ENCODE measurements around the gene CDCA8.

CDCA8 gene

GRCh38 chr1:37718901-37719571, 26.7 kb downstream of the CDCA8 start:
- Histone ChIP-seq H3K27me3 (no peaks in the 10 kb centered on the region), H3K4me3 (ENCODE audit: low read depth in 1 of 2, low read length in 1 of 2) (no peak overlapping the region), H3K27ac (no peak overlapping the region), H3K4me1 (ENCODE audit: control insufficient read depth in 1 of 2, insufficient read depth in 1 of 2, low read depth in 1 of 2, low read length in 1 of 2) (no peaks in the 10 kb centered on the region), H3K9me3 (no peaks in the 10 kb centered on the region), H3K36me3 (no peaks in the 10 kb centered on the region)
- no peak for TF ChIP-seq CTCF (IDR thresholded peaks at IDR 0.05)

- no peak for TF ChIP-seq CTCF (IDR thresholded peaks at IDR 0.05)
These were observed 27.4 kb downstream of the CDCA8 start for GRCh38 chr1:37719572-37720195.

DNA sequence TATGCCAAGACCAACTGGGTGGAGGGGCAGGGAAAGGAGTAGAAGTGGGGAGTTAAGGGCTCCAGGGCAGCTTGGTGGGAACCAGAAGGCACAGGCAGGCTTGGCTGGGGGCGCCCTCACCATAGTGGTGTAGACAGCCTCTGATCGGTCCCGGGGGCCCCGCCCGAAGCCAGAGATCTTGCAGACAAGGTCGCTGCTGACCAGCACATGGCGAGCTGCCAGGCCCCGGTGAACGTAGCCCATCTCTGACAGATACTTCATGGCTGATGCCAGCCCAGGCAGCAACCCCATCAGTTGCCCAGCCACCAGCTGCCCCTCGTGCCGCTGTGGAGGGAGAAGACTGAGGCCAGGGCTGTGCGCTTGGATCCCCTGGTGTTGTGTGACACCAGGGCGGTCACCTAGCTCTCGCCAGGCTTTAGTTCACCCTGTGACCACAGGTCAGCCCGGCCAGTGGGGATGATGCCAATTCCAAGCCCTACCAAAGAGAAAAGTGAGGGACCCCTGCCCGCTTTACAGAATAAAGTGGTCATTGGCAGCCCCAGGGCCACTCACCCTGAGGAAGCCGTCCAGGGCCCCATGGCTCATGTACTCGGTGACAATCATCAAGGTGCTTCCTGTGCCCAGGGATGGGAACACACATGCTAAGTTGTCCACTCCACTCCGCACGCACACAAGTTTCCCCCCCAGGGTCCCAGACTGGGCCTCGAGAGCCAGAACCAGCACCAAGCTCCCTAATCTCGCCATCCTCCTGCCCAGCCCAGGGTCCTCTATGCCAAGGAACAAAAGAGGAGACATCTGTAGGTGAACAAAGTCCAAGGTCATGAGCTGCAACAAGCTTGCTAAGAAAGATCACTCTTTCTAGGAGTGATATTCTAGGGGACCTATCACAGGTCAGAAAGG, 28.2 kb downstream of the CDCA8 start:
- H3K27me3 ChIP-seq: peaks cover under 1% of the 10 kb centered on the region
- H3K27ac ChIP-seq: no peak overlapping the region

More at GRCh38 chr1:37719572-37720195, 27.4 kb downstream of the CDCA8 start:
- Histone ChIP-seq H3K27ac (no peak overlapping the region), H3K9me3 (no peaks in the 10 kb centered on the region), H3K4me3 (ENCODE audit: low read depth in 1 of 2, low read length in 1 of 2) (no peak overlapping the region), H3K36me3 (no peaks in the 10 kb centered on the region), H3K27me3 (no peaks in the 10 kb centered on the region), H3K4me1 (ENCODE audit: control insufficient read depth in 1 of 2, insufficient read depth in 1 of 2, low read depth in 1 of 2, low read length in 1 of 2) (no peaks in the 10 kb centered on the region)

DNA sequence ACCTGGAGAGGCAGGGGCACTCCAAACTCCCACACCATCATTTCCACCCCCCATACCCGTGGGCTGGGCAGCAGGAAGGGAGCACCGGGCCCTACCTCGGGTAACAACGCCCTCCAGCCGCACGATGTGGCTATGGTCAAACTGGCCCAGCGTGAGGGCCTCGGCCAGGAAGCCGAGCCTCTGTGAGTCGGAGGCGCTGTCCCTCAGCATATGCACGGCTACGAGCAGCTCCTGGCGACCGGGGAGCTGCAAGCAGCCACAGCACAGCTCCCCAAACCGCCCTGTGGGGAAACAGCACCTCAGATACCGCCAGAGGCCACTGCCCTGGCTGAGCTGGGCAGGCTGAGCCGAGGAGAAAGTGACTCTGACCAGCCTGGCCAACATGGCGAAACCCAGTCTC, 29.2 kb downstream of the CDCA8 start:
- Histone ChIP-seq H3K36me3 (no peaks in the 10 kb centered on the region), H3K9me3 (no peaks in the 10 kb centered on the region), H3K27ac (no peak overlapping the region), H3K4me1 (ENCODE audit: control insufficient read depth in 1 of 2, insufficient read depth in 1 of 2, low read depth in 1 of 2, low read length in 1 of 2) (no peaks in the 10 kb centered on the region), H3K27me3 (peaks cover 11% of the 10 kb centered on the region), H3K4me3 (ENCODE audit: low read depth in 1 of 2, low read length in 1 of 2) (no peak overlapping the region)
- no peak for TF ChIP-seq CTCF (IDR thresholded peaks at IDR 0.05)

More for the DNA sequence above, 28.2 kb downstream of the CDCA8 start:
- H3K4me1 ChIP-seq (ENCODE audit: control insufficient read depth in 1 of 2, insufficient read depth in 1 of 2, low read depth in 1 of 2, low read length in 1 of 2): no peaks in the 10 kb centered on the region
- no peak overlapping the region for H3K4me3 ChIP-seq (ENCODE audit: low read depth in 1 of 2, low read length in 1 of 2)
- H3K9me3 ChIP-seq: no peaks in the 10 kb centered on the region
- no peaks in the 10 kb centered on the region for H3K36me3 ChIP-seq
- no peak for TF ChIP-seq CTCF (IDR thresholded peaks at IDR 0.05)

DNA sequence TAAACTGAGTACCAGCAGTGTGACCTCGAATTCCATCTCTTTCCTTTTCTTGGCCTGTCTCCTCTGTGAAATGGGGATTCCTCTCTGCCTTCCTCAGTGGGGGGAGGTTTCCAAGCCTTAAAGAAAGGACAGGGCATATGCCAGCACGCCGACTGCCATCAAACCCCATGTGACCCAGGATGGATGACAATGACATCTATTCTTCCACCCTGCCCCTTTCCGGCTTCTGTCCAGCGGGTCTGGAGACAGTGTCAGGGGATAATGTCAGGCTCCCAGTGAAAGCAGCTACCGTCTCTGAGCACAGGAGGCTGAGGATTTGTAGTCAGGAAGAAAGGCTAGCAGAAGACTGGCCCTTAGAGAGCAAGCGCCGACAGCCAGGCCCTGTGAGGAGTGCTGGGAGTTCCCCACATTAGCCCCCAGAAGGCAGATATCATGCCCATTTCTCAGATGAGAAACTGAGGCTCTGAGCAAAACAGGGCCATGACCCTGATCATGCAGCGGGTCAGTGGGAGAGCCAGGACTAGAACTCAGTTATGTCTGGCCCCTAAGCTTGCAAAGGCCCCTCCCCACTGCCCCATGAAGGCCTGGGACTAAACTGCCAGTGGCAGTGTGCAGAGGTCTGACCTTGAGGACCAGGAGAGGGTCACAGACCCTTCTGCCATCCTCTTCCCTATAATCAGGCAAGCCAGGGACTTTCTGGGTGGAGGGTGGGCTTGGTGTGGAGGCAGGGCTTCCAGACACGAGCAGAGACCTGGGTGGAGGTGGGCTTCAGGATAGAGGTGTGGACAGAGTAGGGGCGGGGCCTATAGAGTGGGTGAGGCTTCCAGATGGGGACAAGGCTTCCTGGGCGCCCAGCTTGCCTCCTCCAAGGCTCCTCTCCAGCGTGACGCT, 30.1 kb downstream of the CDCA8 start:
- H3K27me3 ChIP-seq: peaks cover 20% of the 10 kb centered on the region
- H3K27ac ChIP-seq: no peak overlapping the region
- H3K4me1 ChIP-seq (ENCODE audit: control insufficient read depth in 1 of 2, insufficient read depth in 1 of 2, low read depth in 1 of 2, low read length in 1 of 2): no peaks in the 10 kb centered on the region
- no peaks in the 10 kb centered on the region for H3K36me3 ChIP-seq
- H3K4me3 ChIP-seq (ENCODE audit: low read depth in 1 of 2, low read length in 1 of 2): no peak overlapping the region
- no peaks in the 10 kb centered on the region for H3K9me3 ChIP-seq
- no peak for TF ChIP-seq CTCF (IDR thresholded peaks at IDR 0.05)

Data from neutrophil (primary cell).